ENCODE measurements around the gene SETBP1.

Gene SETBP1

GRCh38 chr18:44896846-44897245 is 216.2 kb downstream of the SETBP1 start:
- H3K27me3 ChIP-seq (ENCODE audit: insufficient read depth, low read length, poor library complexity), result no peaks in the 10 kb centered on the region
- no CpG with 5 or more reads among the region's 6 CpGs for WGBS (ENCODE audit: extremely low coverage, insufficient coverage, low lambda C conversion rate)
- H3K18ac ChIP-seq (ENCODE audit: low read length), result no peak overlapping the region
- no peaks in the 10 kb centered on the region for H3K4me1 ChIP-seq (ENCODE audit: control insufficient read depth, low read depth, low read length)
- no peaks in the 10 kb centered on the region for H3K36me3 ChIP-seq (ENCODE audit: control insufficient read depth, insufficient read depth, low read length)
- no peaks in the 10 kb centered on the region for H3K79me1 ChIP-seq (ENCODE audit: low read length)
- H4K5ac ChIP-seq (ENCODE audit: low read length), result no peak overlapping the region
- H2BK15ac ChIP-seq (replicated peaks; ENCODE audit: low read depth), result no peak overlapping the region
- no peak overlapping the region for H2BK120ac ChIP-seq (ENCODE audit: low read depth, low read length)
- no peak overlapping the region for H3K23ac ChIP-seq (ENCODE audit: low read length)
- H3K4me2 ChIP-seq (ENCODE audit: low read length), result no peak overlapping the region
- no peak overlapping the region for H3K4ac ChIP-seq (ENCODE audit: low read depth, low read length)
- H2AK5ac ChIP-seq (ENCODE audit: low read length), result no peak overlapping the region
- H2BK5ac ChIP-seq (ENCODE audit: low read length), result no peak overlapping the region
- no peak for DNase-seq
- no peak overlapping the region for H3K4me3 ChIP-seq (ENCODE audit: low read length)
- no peak overlapping the region for H3K27ac ChIP-seq (ENCODE audit: low read depth, low read length)
- no peak overlapping the region for H3K9ac ChIP-seq (ENCODE audit: low read length)
- no peaks in the 10 kb centered on the region for H3K79me2 ChIP-seq (ENCODE audit: control insufficient read depth, insufficient read depth, low read length)
- H3K56ac ChIP-seq (ENCODE audit: low read length), result no peak overlapping the region
- no peak overlapping the region for H4K8ac ChIP-seq (ENCODE audit: low read depth, low read length)

- no peak for DNase-seq
- Histone ChIP-seq H3K79me2 (ENCODE audit: control insufficient read depth, insufficient read depth, low read length) (no peaks in the 10 kb centered on the region), H3K27ac (ENCODE audit: low read depth, low read length) (no peak overlapping the region)
Measured at GRCh38 chr18:44897411-44897810, 216.7 kb downstream of the SETBP1 start.

GRCh38 chr18:44897816-44898215 is 217.1 kb downstream of the SETBP1 start:
- Histone ChIP-seq H2BK15ac (replicated peaks; ENCODE audit: low read depth) (no peak overlapping the region), H4K5ac (ENCODE audit: low read length) (no peak overlapping the region), H3K56ac (ENCODE audit: low read length) (no peak overlapping the region), H3K4me1 (ENCODE audit: control insufficient read depth, low read depth, low read length) (no peaks in the 10 kb centered on the region), H2BK120ac (ENCODE audit: low read depth, low read length) (no peak overlapping the region), H3K4me3 (ENCODE audit: low read length) (no peak overlapping the region), H3K23ac (ENCODE audit: low read length) (no peak overlapping the region), H3K27me3 (ENCODE audit: insufficient read depth, low read length, poor library complexity) (no peaks in the 10 kb centered on the region), H3K18ac (ENCODE audit: low read length) (no peak overlapping the region), H3K4me2 (ENCODE audit: low read length) (no peak overlapping the region), H3K79me2 (ENCODE audit: control insufficient read depth, insufficient read depth, low read length) (no peaks in the 10 kb centered on the region), H3K9ac (ENCODE audit: low read length) (no peak overlapping the region), H3K4ac (ENCODE audit: low read depth, low read length) (no peak overlapping the region), H2BK5ac (ENCODE audit: low read length) (no peak overlapping the region), H3K36me3 (ENCODE audit: control insufficient read depth, insufficient read depth, low read length) (no peaks in the 10 kb centered on the region), H3K27ac (ENCODE audit: low read depth, low read length) (no peak overlapping the region), H2AK5ac (ENCODE audit: low read length) (no peak overlapping the region), H4K8ac (ENCODE audit: low read depth, low read length) (no peak overlapping the region), H3K79me1 (ENCODE audit: low read length) (no peaks in the 10 kb centered on the region)
- DNase-seq, result no peak

More at GRCh38 chr18:44897411-44897810, 216.7 kb downstream of the SETBP1 start:
- no peaks in the 10 kb centered on the region for H3K36me3 ChIP-seq (ENCODE audit: control insufficient read depth, insufficient read depth, low read length)
- H3K4me3 ChIP-seq (ENCODE audit: low read length), result no peak overlapping the region
- H3K79me1 ChIP-seq (ENCODE audit: low read length), result no peaks in the 10 kb centered on the region
- no peak overlapping the region for H2BK15ac ChIP-seq (replicated peaks; ENCODE audit: low read depth)
- no peak overlapping the region for H3K56ac ChIP-seq (ENCODE audit: low read length)
- H3K23ac ChIP-seq (ENCODE audit: low read length), result no peak overlapping the region
- H2BK120ac ChIP-seq (ENCODE audit: low read depth, low read length), result no peak overlapping the region
- H3K4me2 ChIP-seq (ENCODE audit: low read length), result no peak overlapping the region
- WGBS (ENCODE audit: extremely low coverage, insufficient coverage, low lambda C conversion rate), result no CpG with 5 or more reads among the region's 8 CpGs
- no peak overlapping the region for H3K4ac ChIP-seq (ENCODE audit: low read depth, low read length)
- no peak overlapping the region for H3K18ac ChIP-seq (ENCODE audit: low read length)
- H2BK5ac ChIP-seq (ENCODE audit: low read length), result no peak overlapping the region
- H4K8ac ChIP-seq (ENCODE audit: low read depth, low read length), result no peak overlapping the region
- no peaks in the 10 kb centered on the region for H3K4me1 ChIP-seq (ENCODE audit: control insufficient read depth, low read depth, low read length)
- H3K9ac ChIP-seq (ENCODE audit: low read length), result no peak overlapping the region
- no peak overlapping the region for H2AK5ac ChIP-seq (ENCODE audit: low read length)
- no peaks in the 10 kb centered on the region for H3K27me3 ChIP-seq (ENCODE audit: insufficient read depth, low read length, poor library complexity)
- H4K5ac ChIP-seq (ENCODE audit: low read length), result no peak overlapping the region

- no peak overlapping the region for H3K4ac ChIP-seq (ENCODE audit: low read depth, low read length)
- no peak overlapping the region for H3K18ac ChIP-seq (ENCODE audit: low read length)
- H4K5ac ChIP-seq (ENCODE audit: low read length), result no peak overlapping the region
- no CpG with 5 or more reads among the region's 2 CpGs for WGBS (ENCODE audit: extremely low coverage, insufficient coverage, low lambda C conversion rate)
- H2BK5ac ChIP-seq (ENCODE audit: low read length), result no peak overlapping the region
- H3K4me3 ChIP-seq (ENCODE audit: low read length), result no peak overlapping the region
- no peaks in the 10 kb centered on the region for H3K36me3 ChIP-seq (ENCODE audit: control insufficient read depth, insufficient read depth, low read length)
- no peak overlapping the region for H2AK5ac ChIP-seq (ENCODE audit: low read length)
- H4K8ac ChIP-seq (ENCODE audit: low read depth, low read length), result no peak overlapping the region
- H3K27ac ChIP-seq (ENCODE audit: low read depth, low read length), result no peak overlapping the region
- no peaks in the 10 kb centered on the region for H3K27me3 ChIP-seq (ENCODE audit: insufficient read depth, low read length, poor library complexity)
- H3K23ac ChIP-seq (ENCODE audit: low read length), result no peak overlapping the region
- no peak overlapping the region for H3K9ac ChIP-seq (ENCODE audit: low read length)
- DNase-seq, result no peak
- no peaks in the 10 kb centered on the region for H3K79me1 ChIP-seq (ENCODE audit: low read length)
- H2BK15ac ChIP-seq (replicated peaks; ENCODE audit: low read depth), result no peak overlapping the region
- H3K56ac ChIP-seq (ENCODE audit: low read length), result no peak overlapping the region
- no peaks in the 10 kb centered on the region for H3K4me1 ChIP-seq (ENCODE audit: control insufficient read depth, low read depth, low read length)
- H2BK120ac ChIP-seq (ENCODE audit: low read depth, low read length), result no peak overlapping the region
- H3K79me2 ChIP-seq (ENCODE audit: control insufficient read depth, insufficient read depth, low read length), result no peaks in the 10 kb centered on the region
- no peak overlapping the region for H3K4me2 ChIP-seq (ENCODE audit: low read length)
Measured at GRCh38 chr18:44898498-44898897, 217.8 kb downstream of the SETBP1 start.

- no peaks in the 10 kb centered on the region for H3K79me1 ChIP-seq (ENCODE audit: low read length)
Measured at GRCh38 chr18:44899832-44900231, 219.1 kb downstream of the SETBP1 start.

GRCh38 chr18:44900627-44901026 is 219.9 kb downstream of the SETBP1 start:
- Histone ChIP-seq H3K4me3 (ENCODE audit: low read length) (no peak overlapping the region), H3K79me2 (ENCODE audit: control insufficient read depth, insufficient read depth, low read length) (no peaks in the 10 kb centered on the region), H3K4me2 (ENCODE audit: low read length) (no peak overlapping the region), H3K36me3 (ENCODE audit: control insufficient read depth, insufficient read depth, low read length) (no peaks in the 10 kb centered on the region), H2BK120ac (ENCODE audit: low read depth, low read length) (no peak overlapping the region), H3K4me1 (ENCODE audit: control insufficient read depth, low read depth, low read length) (peaks cover 2% of the 10 kb centered on the region), H4K8ac (ENCODE audit: low read depth, low read length) (no peak overlapping the region), H3K23ac (ENCODE audit: low read length) (no peak overlapping the region), H3K27me3 (ENCODE audit: insufficient read depth, low read length, poor library complexity) (no peaks in the 10 kb centered on the region), H2AK5ac (ENCODE audit: low read length) (no peak overlapping the region), H3K9ac (ENCODE audit: low read length) (no peak overlapping the region), H3K18ac (ENCODE audit: low read length) (no peak overlapping the region), H3K79me1 (ENCODE audit: low read length) (no peaks in the 10 kb centered on the region), H2BK15ac (replicated peaks; ENCODE audit: low read depth) (no peak overlapping the region), H3K27ac (ENCODE audit: low read depth, low read length) (no peak overlapping the region), H2BK5ac (ENCODE audit: low read length) (no peak overlapping the region), H3K56ac (ENCODE audit: low read length) (no peak overlapping the region), H3K4ac (ENCODE audit: low read depth, low read length) (no peak overlapping the region), H4K5ac (ENCODE audit: low read length) (no peak overlapping the region)
- no CpG with 5 or more reads among the region's 3 CpGs for whole genome bisulfite sequencing (ENCODE audit: extremely low coverage, insufficient coverage, low lambda C conversion rate)
- no peak for DNase-seq

More at GRCh38 chr18:44899832-44900231, 219.1 kb downstream of the SETBP1 start:
- Histone ChIP-seq H3K4me1 (ENCODE audit: control insufficient read depth, low read depth, low read length) (peaks cover 2% of the 10 kb centered on the region), H3K9ac (ENCODE audit: low read length) (no peak overlapping the region), H3K56ac (ENCODE audit: low read length) (no peak overlapping the region), H2BK120ac (ENCODE audit: low read depth, low read length) (no peak overlapping the region), H2BK5ac (ENCODE audit: low read length) (no peak overlapping the region), H3K79me2 (ENCODE audit: control insufficient read depth, insufficient read depth, low read length) (no peaks in the 10 kb centered on the region), H3K18ac (ENCODE audit: low read length) (no peak overlapping the region), H4K8ac (ENCODE audit: low read depth, low read length) (no peak overlapping the region), H3K36me3 (ENCODE audit: control insufficient read depth, insufficient read depth, low read length) (no peaks in the 10 kb centered on the region), H4K5ac (ENCODE audit: low read length) (no peak overlapping the region), H3K4ac (ENCODE audit: low read depth, low read length) (no peak overlapping the region), H2AK5ac (ENCODE audit: low read length) (no peak overlapping the region), H3K27me3 (ENCODE audit: insufficient read depth, low read length, poor library complexity) (no peaks in the 10 kb centered on the region), H3K4me2 (ENCODE audit: low read length) (no peak overlapping the region), H2BK15ac (replicated peaks; ENCODE audit: low read depth) (no peak overlapping the region), H3K27ac (ENCODE audit: low read depth, low read length) (no peak overlapping the region), H3K4me3 (ENCODE audit: low read length) (no peak overlapping the region), H3K23ac (ENCODE audit: low read length) (no peak overlapping the region)
- no peak for DNase-seq

All from mesendoderm (in vitro differentiated cells).